ENCODE measurements around the gene WIPF3.

WIPF3 gene

DNA sequence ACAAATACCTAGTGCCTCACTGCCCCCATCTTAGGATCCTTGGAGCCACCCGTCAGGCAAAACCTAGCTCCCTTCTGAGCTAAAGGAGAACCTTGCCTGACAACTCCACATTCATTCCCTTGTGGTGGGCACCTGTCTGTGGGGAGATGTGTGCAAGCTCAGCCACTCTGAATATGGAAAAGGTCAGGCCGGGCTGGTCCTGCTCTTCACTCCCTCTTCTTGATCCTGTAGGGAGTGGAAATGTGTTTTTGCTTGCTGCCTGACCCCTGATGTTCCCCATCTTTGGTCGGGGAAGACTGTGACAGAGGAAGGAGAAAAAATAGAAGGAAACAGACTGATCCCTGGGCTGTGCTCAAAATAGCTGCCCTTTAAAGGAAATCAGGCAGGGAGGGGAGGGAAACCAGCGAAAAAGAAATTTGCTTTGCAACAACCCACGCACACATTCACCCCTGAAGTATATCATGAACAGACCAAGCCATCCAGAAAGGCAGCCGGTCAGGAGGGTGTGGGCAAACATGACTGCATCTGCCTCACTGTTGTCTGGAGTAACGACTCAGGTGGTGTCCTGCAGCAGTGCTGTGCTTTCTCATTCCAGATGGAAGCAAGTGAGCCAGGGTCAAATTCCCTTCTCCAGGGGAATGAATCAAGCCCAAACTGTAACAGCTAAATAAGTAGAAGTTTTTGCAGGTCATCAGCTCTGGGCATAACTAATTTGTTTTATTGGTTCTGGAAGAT, 109.3 kb downstream of the WIPF3 start:
- no peak for DNase-seq (ENCODE audit: low read depth, low spot score)

DNA sequence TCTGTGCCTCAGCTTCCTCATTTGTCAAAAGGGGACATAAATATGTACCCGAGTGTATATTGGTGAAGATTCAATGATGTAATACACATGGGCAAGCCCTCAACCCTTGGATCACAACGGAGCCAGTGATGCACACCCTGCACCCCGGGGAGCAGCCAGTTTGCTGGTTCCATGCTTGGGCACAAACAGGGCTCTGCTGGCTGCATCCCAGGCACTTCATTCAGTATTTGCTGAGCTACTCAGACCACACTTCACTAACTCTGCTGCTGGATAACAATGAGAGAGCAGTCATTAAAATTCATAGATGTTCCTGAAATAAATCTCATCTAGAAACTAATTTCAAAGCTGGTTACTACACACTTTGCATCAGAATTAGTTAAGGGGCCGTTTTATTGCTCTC, 111.3 kb downstream of the WIPF3 start:
- DNase-seq (ENCODE audit: low read depth, low spot score), result no peak

DNA sequence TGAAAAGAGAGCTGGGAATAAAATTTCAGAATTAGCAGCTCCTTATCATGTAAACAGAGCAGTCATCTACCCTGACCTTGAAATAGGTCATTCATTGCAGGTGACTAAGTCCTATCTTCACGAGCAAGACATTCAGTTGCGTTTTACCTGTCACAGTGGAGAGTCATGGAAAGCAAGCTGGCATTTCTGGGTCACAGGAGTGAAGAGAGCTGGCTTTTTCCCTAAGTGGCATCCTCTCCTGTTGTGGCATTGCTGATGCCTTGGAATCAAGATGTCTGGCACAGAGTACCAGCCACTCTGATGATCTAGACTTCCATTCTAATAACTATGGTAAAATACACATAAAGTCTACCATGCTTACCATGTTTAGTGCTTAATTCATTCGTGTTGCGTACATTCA, 112.5 kb downstream of the WIPF3 start:
- DNase-seq (ENCODE audit: low read depth, low spot score), result no peak

DNA sequence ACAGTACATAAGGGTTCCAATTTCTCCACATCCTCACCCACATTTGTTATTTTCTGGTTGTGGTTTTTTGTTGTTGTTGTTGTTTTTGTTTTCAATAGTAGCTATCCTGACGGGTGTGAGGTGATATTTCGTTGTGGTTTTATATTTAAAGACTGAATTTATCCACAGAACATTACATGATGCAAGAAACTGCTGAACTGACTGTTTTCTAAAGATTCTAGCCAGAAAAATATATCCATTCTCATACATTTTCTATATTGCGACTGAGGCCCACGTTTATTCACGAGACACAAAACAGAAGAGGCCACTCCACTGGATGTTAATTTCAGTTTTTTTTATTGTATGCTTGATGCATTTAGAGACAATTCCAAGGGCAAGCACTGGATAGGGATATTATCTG, 113.5 kb downstream of the WIPF3 start:
- DNase-seq (ENCODE audit: low read depth, low spot score), result no peak

DNA sequence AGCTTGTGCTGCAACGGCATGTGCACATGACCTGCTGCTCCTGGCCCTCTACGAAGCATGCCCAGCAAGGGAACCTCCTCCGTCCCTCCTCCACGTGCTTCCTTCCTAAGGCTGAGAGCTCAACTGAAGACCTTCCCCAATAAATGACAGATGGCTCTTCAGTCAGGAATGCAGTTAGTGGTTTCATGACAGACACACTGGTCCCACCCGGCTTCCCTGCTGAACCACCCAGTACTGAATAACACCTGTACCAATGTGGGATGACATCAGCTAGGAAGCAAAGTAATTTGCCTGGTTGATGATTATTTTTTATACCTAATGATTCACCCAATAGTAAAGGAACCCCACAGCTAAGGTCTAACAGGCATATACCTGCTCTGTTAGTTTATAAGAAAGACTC, 114.2 kb downstream of the WIPF3 start:
- DNase-seq (ENCODE audit: low read depth, low spot score), result no peak

DNA sequence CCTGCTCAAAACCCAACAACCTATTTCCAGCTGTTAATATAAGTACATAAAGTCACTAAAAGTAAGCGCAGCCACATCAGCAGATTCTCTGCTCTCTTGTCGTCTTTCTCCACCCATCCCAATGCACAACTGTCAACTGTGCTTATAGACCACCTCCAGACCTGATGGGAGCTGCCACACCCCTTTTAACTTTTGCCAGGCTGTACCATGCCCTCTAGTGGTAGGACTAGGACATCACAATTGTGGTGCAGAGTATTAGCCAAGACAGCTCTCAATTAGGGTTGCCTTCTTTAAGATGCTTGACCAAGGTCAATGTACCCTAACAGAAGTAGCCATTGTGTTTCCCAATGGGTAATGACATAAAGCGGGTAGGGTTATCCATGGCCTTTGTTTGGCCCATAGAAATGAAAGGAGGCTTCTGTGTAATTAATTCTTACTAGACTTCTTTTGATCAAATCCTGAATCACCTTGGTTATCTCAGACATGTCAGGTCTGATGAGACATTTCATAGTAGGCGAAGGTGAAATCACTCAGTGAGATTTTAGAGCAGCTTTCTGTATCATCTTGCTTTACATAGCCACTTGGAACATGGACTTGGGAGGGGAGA, 115.2 kb downstream of the WIPF3 start:
- peak; percentile 4 for DNase-seq (ENCODE audit: low read depth, low spot score)

DNA sequence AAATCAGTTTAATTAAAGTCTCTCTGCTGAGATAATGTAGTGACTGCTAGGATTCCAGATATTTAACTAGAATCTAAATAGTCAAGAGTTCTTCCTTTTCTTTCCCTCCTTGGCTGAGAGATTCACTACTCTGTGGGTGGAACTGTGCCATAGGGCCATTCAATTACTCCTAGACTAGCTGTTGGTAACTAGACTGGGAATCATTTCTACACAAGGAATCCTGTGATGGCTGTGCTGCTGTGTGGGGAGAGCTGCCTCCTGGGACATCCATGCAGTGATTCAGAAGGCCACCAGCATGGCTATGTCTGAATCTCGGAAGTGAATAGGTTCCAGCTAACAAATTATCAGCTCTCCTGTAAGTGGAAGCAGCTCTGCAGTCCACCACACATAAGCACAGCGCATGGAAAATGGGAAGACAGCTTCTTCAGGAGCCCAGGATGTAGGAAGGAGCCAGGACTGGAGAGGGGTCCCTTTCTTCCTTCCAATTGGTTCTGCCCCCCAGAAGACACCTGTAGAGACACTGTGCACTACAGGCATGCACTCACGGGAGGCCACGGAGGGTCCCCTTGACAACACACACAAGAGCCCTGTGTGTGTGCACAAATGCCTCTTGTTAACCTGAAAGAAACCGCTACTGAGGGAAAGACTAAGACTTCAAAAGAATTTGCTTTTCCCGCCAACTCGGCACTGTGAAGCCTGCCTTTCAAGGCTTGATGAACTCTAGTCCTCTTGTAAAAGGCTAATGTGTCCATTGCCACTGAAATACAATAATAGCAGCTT, 116.8 kb downstream of the WIPF3 start:
- no peak for DNase-seq (ENCODE audit: low read depth, low spot score)

DNA sequence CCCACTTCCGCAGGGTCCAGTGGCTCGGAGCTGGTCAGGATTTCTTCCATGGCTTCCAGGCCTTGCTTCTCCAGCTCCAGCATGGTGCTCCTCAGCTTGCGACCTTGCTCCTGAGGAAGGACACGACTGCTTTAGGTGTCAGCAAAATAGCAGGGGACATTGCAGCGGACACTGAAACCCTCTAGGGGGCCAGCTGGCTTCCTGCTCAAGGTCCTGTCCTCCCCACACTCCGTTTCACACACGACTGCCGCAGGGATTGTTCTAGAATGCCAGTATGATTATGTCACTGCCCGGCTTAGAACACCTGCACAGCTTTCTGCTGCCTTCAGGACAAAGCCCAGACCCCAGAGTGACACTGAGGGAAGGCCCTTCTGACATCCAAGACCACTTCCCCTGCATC, 117.7 kb downstream of the WIPF3 start:
- no peak for DNase-seq (ENCODE audit: low read depth, low spot score)

DNA sequence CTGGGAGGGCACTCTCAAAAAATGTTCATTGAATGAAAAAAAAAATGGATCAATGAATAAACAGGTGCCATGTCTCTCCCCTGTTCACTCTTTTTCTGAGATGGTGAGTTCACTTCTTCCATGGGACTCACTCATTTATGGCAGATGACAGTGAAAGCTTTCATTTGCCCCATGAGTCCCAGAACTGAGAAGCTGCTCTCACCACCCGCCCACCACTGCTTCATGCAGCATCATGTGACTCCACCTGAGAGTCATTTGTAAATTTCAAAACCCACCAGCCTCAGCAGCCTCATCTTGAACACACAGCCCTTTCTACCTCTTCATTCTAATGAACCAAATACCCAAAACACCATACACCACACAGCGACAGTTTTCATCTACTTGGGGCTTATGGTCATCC, 118.4 kb downstream of the WIPF3 start:
- DNase-seq (ENCODE audit: low read depth, low spot score), result no peak

DNA sequence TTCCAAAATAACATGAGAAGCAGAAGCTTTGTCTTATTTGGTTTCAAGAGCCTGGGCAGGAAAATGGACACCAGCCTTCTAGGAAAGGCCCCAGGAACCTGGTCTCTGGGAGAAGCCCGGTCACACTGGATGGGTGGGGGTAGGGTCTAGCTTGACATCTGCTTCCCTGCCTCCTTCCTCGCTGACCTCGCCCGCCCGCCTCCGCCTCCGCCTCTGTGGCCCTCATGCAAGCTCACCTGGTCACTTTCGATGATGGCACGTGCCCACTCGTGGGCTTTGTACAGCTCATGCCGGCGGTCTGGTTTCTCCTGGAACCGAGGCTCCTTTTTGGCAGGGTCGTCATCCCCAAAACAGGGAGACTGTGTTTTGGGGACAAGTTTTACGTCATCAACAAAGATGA, 119.9 kb downstream of the WIPF3 start:
- no peak for DNase-seq (ENCODE audit: low read depth, low spot score)

DNA sequence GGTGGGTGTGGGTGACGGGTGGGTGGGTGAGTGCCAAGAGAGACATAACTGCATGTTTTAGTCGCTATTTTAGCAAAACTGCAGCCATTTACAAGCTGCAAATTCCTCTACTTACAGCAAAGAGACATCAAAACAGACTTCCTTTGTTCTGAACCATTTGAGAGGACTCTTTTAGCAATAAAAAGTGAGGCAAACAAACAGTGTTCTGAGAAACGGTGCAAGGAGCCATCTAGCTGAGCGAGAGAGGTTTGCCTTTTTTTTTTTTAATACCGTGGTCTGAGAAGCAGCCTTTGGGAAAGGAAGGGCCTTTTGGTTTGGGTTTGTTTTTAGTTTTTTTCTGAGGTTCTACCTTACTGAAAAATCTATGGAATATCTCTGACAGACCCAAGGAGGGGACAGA, 120.4 kb downstream of the WIPF3 start:
- no peak for DNase-seq (ENCODE audit: low read depth, low spot score)

DNA sequence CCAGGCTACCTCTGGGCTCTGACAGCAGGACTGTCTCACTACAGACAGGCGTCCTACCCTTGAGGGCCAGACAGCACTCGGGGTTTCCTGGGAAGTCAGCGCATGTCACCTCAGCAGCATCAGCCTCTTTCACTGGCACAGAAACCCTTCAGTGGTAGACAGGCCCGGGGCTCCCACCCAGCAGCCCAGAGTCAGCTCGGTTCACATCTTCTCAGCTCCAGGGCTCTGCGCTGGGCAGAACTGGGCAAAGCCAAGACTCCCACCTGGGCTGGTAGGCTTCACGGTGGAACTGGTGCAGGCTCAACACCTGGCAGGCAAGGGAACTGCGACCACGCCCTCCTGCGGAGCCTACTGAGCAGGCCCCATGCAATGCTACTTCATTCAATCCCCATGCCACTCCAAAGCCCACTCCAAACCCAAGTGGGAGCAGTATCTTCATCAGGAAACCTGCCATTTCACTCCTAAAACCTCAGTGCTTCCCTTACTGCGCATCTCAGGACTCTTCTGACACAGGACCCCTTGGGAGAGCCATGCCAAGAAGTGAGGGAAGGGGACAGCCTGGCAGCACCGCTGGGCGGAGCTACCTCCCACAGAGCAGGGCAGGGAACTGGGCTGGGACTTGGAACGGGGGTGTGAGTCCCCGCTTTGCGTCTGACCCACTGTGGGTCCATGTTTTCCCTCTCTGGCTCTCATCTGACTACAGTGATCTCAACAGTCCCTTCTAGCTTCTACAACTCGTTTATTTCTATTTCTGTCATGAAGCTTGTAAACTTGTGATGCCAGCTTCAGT, 122.9 kb downstream of the WIPF3 start:
- no peak for DNase-seq (ENCODE audit: low read depth, low spot score)

DNA sequence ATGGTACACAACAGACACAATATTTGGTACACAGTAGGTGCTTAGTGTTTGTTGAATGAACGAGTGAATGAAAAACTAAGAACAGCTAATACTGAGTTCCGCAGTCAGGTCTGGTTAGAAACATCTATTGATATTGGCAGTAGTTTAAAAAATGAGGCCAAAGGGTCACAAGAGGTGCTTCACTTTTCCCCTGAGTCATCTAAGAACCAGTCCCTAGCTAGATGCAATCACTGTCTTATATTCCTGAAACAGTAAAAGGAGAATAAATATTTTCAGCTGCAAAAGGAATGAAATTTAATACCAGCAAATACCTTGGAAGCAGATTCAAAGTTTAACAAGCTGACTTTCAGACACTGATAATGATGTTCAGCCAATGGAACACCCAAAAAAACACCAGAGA, 128.8 kb downstream of the WIPF3 start:
- no peak for DNase-seq (ENCODE audit: low read depth, low spot score)

DNA sequence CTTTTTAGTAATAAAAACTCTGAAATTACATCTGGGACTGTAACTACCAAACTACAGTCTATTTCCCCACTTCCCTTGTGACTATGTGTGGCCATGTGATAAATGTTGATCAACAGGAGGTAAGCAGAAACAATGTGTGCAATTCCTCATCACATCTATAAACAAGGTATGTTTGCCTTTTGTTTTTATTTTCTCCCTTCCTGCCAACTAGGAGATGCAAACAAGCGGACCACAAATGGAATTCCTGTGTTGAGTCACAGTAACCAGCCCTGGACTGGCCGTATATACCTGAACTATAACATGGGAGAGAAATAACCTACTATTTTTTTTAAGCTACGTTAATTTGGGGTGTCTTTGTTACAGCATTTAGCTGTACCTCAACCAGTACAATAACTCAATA, 130.8 kb downstream of the WIPF3 start:
- DNase-seq (ENCODE audit: low read depth, low spot score), result no peak

DNA sequence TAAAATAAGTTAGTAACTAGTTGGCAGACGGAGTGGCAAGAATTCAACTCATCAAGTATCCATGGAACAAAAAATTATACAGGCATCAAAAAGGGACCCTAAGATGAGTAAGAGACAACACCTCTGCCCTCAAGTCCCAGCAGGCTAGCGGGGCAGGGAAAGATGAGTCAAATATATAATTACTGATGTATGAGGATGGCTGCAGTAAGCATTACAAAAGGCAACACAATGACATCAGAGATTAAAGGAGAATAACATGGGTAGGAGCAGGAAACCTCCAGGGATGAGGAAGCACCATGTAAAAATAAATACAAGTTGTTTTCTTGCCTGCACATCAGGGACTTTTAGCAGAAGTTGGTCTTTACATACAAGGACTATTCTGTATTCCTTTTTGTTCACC, 133.9 kb downstream of the WIPF3 start:
- no peak for DNase-seq (ENCODE audit: low read depth, low spot score)

DNA sequence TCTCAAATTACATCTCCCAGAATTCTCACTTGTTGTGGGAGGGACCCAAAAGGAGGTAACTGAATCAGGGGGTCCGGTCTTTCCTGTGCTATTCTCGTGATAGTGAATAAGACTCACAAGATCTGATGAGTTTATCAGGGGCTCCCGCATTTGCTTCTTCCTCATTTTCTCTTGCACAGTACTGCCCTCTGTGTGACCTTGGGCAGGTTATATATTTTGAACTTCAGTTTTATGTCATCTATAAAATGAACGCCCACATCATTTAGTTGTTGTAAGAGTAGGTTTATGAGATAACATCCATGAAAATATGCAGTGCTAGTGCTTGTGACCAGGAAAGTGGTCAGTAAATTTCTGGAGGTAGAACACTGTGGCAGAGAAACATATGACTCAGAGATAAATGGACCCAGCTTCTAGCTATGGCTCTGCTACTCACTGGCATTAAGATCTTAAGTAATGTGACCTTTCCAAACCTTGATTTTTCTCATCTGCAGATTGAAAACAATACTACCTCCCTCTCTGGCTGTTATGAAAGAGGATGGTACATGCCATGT, 139.0 kb downstream of the WIPF3 start:
- DNase-seq (ENCODE audit: low read depth, low spot score), result no peak

DNA sequence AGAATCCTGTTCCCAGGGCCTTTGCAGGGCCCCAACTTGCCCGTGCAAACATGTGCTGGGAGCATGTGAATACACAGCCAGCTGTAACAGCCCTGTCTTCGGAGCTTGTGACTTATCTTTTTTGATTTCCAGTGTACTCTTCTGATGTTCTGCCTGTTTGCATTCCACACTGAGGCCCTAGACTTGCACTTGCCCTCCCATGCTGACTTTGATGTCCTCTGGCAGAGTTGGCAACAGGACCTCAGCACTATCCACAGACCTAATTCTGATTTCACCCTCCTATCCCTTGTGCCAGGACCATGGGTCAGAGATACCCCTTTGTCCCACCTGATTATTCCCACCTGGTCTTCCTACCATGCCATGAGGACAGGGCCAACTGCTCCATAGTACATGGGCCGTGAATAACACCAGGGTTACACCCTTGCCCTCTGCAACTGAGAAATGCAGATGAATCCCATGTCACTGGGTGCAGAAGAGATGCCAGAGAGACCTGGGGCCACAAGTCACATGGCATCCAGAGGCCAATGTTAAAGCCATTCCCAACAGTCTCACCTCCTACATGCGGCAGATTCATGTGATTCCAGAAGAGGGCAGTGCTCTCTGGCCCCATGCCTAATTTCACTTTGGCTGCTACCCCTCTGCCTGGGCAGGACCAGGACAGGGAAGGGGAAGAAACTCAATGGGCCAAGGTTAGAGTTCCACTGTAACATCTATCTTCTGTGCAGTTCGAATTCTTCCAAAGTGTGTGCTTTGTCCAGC, 140.3 kb downstream of the WIPF3 start:
- no peak for DNase-seq (ENCODE audit: low read depth, low spot score)

DNA sequence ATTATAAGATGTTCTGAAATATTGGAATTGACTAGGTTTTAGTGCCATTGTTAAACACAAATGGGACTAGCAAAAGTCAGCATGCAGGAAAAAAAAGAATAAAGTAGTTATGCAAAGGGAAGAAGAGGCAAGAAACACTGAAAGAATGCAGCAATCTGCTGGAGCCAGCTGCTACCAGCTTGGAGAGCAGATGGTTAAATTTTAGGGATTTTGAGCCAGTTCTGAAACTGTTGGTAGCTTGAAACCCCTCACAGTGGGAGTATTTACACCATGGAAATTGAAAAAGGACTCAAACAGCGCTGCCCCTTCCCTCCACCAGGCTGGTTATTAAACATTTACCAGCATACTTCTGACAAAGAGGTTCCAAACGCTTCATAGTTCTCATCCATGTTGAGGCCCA, 142.3 kb downstream of the WIPF3 start:
- DNase-seq (ENCODE audit: low read depth, low spot score), result no peak

DNA sequence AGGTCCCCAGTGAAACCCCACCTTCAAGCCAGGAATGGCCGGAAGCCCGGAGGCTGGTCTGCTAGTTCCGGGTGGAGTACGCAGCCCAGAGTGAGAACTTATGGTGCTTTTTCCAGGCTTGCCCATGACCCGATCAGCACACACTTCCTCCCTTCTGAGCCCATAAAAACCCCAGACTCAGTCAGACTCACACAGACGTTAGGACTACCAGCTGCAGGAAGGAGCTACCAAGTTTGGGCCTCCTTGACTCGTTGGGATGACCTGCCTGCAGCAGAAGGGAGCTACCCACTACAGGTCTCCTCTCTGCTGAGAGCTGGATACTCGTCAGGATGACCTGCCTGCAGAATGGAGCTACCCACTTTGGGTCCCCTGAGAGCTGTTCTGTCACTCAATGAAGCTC, 144.2 kb downstream of the WIPF3 start:
- DNase-seq (ENCODE audit: low read depth, low spot score), result no peak

DNA sequence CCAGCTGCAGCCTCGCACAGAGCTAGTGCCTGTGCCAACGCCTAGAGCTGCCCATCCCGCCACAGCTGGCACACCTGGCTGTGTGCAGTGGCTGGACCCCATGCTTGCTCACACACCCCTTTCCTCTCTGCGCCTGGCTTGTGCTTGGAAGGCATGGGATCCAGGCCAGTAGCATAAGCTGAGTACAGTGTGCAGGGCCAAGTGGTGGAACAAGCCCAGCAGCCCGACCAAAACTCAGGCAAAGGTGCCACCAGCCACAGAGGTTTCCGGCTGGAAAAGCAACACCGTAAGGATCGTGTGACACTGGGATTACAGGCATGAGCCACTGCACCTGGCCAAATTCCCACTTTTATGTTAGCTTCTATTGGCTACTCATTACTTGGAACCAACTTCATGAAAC, 144.9 kb downstream of the WIPF3 start:
- DNase-seq (ENCODE audit: low read depth, low spot score), result no peak

DNA sequence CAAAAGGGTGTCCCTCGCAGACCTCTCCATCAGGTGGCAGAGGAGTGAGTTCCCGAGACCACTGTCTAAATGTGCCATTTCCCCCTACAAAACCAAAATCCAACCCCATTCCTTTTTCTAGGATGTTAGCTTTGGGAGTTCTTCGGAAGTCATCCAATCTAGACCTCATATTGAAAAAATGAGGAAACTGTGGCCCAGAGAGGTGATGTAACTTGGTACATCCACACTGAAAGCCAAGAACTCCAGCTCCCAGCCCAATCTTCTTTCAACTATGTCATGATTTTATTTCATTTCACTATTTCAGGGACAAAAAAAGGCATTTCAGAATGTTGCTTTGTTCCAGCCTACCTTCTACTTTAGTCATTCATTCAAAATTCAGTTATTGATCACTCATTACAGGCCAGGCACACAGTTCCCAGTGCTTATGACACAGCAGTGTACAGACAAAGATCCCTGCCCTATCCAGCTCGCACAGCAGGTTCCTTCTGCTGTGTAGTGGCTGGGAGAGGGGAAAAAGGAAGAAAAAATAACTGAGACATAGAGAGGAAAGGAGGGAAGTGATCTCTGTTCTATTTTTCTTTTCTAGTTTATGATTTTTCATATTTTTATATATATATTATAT, 147.5 kb downstream of the WIPF3 start:
- no peak for DNase-seq (ENCODE audit: low read depth, low spot score)
